Activated T-cell treated with anti-CD3 and anti-CD28 coated beads, Interleukin-2, amount 50 U/mL, for 72 hours (primary cell): ENCODE data around the gene SLC7A6OS. TPM values are rescaled to one million over a fixed set of nuclear protein-coding genes. Genes with fewer than 3 reads are reported as not detected.

Experiments used
- ATAC-seq, 2 donors: fragments of 150-1000 bp; cut with Tn5 transposase; replicated peaks in 1 of 2; 2 replicates each; pipeline ENCODE4 v1.10.0; 2021; ENCODE audit warnings: moderate library complexity in 2 of 2, mild to moderate bottlenecking in 1 of 2
- DNase-seq, 2 donors: peaks; one replicate each; pipeline ENCODE4 v3.0.0; 2021 to 2022; ENCODE audit warnings: mixed read lengths in 1 of 2
- H3K27ac Mint-ChIP-seq: one replicate; pipeline ENCODE4 v1.8.0; 2022; ENCODE audit warnings: mild to moderate bottlenecking, moderate library complexity, mixed read lengths
- H3K27me3 Mint-ChIP-seq: one replicate; pipeline ENCODE4 v1.8.0; 2022; ENCODE audit warnings: low read depth, mixed read lengths
- H3K36me3 Mint-ChIP-seq, 2 donors: one replicate each; pipeline ENCODE4 v1.8.0; 2022; ENCODE audit warnings: mixed read lengths in 2 of 2, mild to moderate bottlenecking in 1 of 2; ENCODE audit not compliant: insufficient read depth in 2 of 2
- H3K4me1 Mint-ChIP-seq: one replicate; pipeline ENCODE4 v1.8.0; 2022; ENCODE audit warnings: low read depth, mixed read lengths
- H3K4me3 Mint-ChIP-seq, 2 donors: one replicate each; pipeline ENCODE4 v1.8.0; 2022; ENCODE audit warnings: mild to moderate bottlenecking in 2 of 2, mixed read lengths in 2 of 2, moderate library complexity in 2 of 2
- H3K9me3 Mint-ChIP-seq, 2 donors: one replicate each; pipeline ENCODE4 v1.8.0; 2022; ENCODE audit warnings: mixed read lengths in 2 of 2
- total RNA-seq, 2 donors: library from RNA; stranded (reverse); gene quantifications; one replicate each; pipeline ENCODE4 v1.2.3, GENCODE V29; 2022

SLC7A6OS gene
- total RNA-seq, 2 donors from 2014 or later = 21.9 to 25.8 TPM

DNA sequence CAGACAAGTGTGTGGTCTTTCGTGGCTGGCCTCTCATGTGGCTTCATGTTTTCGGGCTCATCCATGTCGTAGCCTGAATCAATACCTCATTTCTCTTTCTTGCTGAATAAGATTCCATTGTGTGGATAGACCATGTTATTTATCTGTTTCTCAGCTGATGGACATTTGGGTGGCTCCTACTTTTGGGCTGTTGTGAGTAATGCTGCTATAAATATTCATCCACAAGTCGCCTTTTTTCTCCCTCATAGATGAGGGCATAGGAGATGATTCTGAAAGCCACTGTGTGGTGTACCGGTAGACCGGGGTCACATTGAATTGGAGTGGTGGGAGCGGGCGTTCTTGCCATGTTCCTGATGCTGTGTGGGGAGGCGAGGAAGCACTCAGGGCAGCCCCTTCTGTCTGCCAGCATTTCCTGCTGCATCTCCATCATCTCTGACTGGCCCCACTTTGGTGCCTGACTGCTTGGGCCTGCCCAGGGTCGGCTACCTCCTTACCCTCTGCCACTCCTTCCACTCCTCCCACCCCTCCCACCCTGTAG is 40.1 kb upstream of the SLC7A6OS start:
- ATAC-seq (no peak), DNase-seq (no peak)
- no peak overlapping the region for H3K27ac Mint-ChIP-seq
- H3K9me3 Mint-ChIP-seq = no peaks in the 10 kb centered on the region
- peaks cover 10 to 40% of the 10 kb centered on the region in 2 donors for H3K36me3 Mint-ChIP-seq
- peaks cover 14% of the 10 kb centered on the region for H3K4me1 Mint-ChIP-seq
- H3K4me3 Mint-ChIP-seq = no peak overlapping the region
- H3K27me3 Mint-ChIP-seq = no peaks in the 10 kb centered on the region

DNA sequence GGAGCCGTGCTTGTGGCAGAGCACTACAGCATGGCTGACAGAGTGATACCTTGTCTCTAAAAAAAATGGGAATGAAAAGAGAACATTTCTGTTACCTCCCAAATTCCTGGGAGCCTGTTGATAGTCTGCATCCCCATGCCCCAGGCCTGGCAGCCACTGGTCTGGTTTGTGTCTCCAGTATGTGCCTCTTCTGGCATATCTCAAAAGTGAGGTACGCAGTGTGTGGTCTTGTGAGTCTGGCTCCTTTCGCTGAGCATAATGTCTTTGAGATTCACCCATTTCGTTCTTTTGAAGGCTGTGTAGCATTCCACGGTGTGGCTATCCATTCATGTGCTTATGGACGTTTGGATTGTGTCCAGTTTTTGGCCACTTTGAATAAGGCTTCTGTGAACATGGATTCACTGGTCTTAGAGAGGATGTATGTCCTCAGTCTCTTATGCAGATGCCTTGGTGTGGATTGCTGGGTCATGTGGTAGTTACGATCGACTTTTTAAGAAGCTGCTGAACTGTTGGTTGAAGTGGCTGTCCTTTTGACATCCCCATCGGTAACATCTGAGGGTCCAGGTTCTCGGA is 39.2 kb upstream of the SLC7A6OS start:
- peaks cover 9% of the 10 kb centered on the region for H3K4me1 Mint-ChIP-seq
- H3K27me3 Mint-ChIP-seq = no peaks in the 10 kb centered on the region
- no peak overlapping the region for H3K4me3 Mint-ChIP-seq
- H3K27ac Mint-ChIP-seq = no peak overlapping the region
- peaks cover 6 to 38% of the 10 kb centered on the region in 2 donors for H3K36me3 Mint-ChIP-seq
- no peaks in the 10 kb centered on the region for H3K9me3 Mint-ChIP-seq
- no peak for ATAC-seq
- DNase-seq = no peak

DNA sequence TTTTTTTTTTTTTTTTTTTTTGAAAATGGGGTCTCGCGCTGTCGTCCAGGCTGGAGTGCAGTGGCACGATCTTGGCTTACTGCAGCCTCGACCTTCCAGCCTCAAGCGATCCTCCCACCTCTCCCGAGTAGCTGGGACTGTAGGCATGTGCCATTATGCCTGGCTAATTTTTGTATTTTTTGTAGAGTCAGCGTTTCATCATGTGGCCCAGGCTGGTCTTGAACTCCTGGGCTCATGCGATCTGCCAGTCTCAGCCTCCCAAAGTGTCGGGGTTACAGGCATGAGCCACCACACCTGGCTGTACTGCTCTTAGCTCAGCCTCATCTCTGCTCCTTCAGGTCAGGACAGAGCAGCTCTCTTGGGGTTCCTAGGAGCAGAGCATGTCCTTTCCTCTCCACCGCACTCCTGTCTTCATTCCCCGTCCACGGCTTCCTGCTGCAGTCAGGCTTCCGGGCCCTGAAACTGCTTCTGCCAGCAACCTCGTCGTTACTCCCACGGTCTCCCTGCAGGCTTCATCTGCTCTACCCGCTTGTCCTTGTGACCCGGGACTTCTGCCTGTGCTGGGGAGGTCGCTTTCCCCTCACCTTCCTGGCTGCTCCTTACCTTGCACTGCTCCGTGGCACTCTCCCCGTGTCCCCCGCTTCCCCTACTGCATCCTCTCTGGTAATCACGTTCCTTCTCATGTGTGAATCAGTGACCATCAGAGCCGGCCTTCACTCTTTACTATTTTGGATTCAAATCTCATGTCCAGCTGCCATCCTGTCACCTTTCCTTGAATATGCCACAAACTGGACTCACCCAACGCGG is 38.1 kb upstream of the SLC7A6OS start:
- Mint-ChIP-seq H3K4me3 (no peak overlapping the region), H3K36me3 (peaks cover 7 to 31% of the 10 kb centered on the region in 2 donors), H3K27me3 (no peaks in the 10 kb centered on the region), H3K4me1 (peaks cover 4% of the 10 kb centered on the region), H3K27ac (no peak overlapping the region), H3K9me3 (no peaks in the 10 kb centered on the region)
- ATAC-seq (no peak), DNase-seq (no peak)

DNA sequence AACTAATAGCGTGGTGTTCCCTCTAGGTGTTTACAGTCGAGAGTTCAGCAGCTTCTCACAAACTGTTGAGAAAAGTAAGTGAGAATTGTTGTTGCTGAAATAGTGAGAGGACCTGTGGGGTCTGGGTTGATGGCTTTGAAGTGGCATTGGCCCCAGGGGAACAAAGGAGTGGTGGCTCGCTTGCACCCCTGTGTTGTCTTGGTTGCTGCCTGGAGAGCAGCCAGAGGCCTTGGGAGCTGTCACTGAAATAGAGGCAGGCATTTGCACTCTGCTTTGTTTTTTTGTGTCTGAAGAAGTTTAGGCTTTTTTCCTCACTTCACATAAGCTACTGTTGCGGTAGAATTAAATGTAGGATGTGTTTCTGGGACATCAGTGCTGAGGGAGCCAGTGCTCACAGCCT is 36.9 kb upstream of the SLC7A6OS start:
- Mint-ChIP-seq H3K9me3 (no peaks in the 10 kb centered on the region), H3K4me3 (no peak overlapping the region), H3K36me3 (peaks cover 7 to 31% of the 10 kb centered on the region in 2 donors), H3K27me3 (no peaks in the 10 kb centered on the region), H3K4me1 (peaks cover 4% of the 10 kb centered on the region), H3K27ac (no peak overlapping the region)
- DNase-seq (no peak), ATAC-seq (no peak)

DNA sequence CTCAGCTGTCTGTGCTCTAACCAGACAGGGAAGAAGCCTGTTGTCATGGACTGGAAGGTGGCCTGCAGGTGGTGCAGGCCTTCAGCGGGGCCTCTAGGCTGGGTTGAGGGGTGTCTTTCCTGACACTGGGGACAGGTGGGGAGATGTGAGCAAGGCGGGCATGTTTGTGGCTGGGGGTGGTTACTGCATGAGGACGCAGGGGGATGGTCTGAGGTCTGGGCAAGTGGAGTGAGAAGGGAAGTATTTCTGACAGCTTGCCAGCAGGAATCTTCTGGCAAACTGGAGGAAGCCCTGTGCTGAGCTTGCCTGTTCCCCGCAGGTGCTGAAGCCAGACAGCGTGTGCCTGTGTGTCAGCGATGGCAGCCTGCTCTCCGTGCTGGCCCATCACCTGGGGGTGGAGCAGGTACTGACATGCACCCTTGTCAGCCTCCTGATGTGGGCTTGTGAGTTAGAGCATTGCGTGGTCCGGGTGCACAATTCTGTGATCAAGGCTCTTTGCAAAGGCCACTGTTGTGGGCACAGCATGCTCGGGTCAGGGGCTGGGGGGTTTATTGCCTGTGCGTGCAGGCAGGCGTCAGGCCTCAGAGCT is 36.2 kb upstream of the SLC7A6OS start:
- no peaks in the 10 kb centered on the region for H3K9me3 Mint-ChIP-seq
- H3K36me3 Mint-ChIP-seq = peaks cover 7 to 35% of the 10 kb centered on the region in 2 donors
- H3K4me3 Mint-ChIP-seq = no peak overlapping the region
- DNase-seq = no peak
- no peak overlapping the region for H3K27ac Mint-ChIP-seq
- H3K27me3 Mint-ChIP-seq = no peaks in the 10 kb centered on the region
- H3K4me1 Mint-ChIP-seq = peaks cover 4% of the 10 kb centered on the region
- ATAC-seq = no peak

DNA sequence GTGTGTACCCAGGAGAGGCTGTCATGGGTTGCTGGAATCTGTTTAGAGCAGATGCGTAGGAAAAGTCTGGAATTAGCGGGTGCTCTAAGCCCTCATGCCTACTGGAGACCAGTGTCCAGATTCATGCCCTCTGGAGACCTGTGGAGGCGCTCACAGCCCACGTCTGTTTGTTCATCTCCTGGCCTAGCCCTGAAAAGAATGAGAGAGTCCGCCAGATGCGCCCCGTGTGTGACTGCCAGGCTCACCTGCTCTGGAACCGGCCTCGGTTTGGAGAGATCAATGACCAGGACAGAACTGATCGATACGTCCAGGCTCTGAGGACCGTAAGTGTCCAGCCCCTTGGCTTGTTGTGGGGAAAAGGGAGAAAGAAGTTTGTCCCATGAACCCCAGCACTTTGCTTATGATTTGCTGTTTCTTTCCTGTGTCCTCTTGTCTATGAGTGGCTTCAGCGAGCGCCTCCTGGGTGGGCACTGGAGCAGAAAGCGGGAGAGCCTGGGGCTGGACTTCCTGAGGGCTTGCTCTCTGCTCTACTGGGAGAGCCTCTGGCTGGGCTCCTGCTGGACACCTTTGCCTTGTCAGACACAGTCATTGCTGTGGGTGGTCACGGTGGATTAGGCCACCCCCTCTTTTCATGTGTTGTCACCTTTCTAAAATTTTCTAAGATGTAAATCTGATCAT is 35.4 kb upstream of the SLC7A6OS start:
- Mint-ChIP-seq H3K9me3 (no peaks in the 10 kb centered on the region), H3K27ac (no peak overlapping the region), H3K4me3 (no peak overlapping the region), H3K27me3 (no peaks in the 10 kb centered on the region), H3K4me1 (peaks cover 4% of the 10 kb centered on the region), H3K36me3 (peaks cover 7 to 32% of the 10 kb centered on the region in 2 donors)
- DNase-seq (no peak), ATAC-seq (no peak)

DNA sequence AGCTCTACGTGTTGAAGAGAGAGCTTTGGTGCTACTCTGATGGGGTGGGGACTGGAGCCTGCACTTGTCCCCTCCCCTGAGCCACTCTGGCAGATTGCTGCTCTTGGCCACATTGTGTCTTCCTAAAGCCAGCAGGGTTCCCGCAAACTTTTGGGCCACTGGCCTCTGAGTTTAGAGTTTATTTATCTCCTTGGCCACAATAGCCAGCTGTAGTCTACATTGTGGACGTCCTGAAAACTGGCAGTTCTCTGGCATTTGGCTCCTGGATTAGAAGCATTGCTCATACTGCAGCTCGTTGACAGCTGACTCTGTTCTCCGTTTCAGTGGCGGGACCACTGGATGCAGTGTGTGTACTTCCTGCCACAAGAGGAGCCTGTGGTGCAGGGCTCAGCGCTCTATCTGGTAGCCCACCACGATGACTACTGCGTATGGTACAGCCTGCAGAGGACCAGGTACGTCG is 34.6 kb upstream of the SLC7A6OS start:
- H3K4me3 Mint-ChIP-seq = no peak overlapping the region
- H3K9me3 Mint-ChIP-seq = no peaks in the 10 kb centered on the region
- H3K27me3 Mint-ChIP-seq = no peaks in the 10 kb centered on the region
- no peak overlapping the region for H3K27ac Mint-ChIP-seq
- peaks cover 4% of the 10 kb centered on the region for H3K4me1 Mint-ChIP-seq
- peak; percentile 89 to 95 for ATAC-seq
- peaks cover 10 to 38% of the 10 kb centered on the region in 2 donors for H3K36me3 Mint-ChIP-seq
- peak; percentile 31 to 53 for DNase-seq

DNA sequence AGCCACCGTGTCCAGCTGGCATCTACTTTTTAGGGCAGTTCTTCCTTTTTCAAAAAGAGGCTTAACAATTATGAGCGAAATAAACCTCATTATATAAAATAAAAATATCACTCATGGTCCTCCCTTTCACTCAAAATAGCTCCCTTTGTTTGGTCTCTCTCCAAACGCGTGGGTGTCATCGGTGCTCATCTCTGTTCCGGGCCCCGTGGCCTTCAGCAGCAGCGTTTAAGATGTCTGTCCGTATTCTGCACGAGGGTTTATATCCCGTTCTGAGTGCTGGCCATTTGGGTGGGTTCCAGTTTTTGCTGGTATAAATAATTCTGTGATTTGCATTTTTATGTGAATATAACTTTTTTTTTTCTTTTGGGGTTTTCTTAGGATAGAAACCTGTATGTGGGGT is 33.5 kb upstream of the SLC7A6OS start:
- Mint-ChIP-seq H3K27ac (no peak overlapping the region), H3K36me3 (peaks cover 14 to 37% of the 10 kb centered on the region in 2 donors), H3K27me3 (no peaks in the 10 kb centered on the region), H3K9me3 (no peaks in the 10 kb centered on the region), H3K4me3 (no peak overlapping the region), H3K4me1 (peaks cover 4% of the 10 kb centered on the region)
- DNase-seq = no peak
- ATAC-seq = no peak

DNA sequence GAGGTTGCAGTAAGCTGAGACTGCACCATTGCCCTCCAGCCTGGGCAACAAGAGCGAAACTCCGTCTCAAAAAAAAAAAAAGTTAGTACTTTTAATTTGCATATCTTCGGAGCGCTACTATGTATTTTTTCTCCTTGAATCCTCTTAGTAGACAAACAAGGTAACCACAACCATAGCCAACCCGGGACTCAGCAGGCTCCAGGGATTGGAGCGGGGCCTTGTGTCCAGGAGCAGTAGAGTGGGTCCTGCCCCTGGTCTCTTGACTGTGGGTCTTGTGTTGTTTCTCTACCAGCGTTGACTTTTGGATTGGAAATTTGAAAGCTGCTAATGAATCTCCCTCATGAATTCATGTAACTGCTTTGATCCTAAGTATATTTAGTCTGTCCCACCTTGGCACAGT is 32.4 kb upstream of the SLC7A6OS start:
- no peaks in the 10 kb centered on the region for H3K27me3 Mint-ChIP-seq
- no peaks in the 10 kb centered on the region for H3K9me3 Mint-ChIP-seq
- DNase-seq = no peak
- H3K4me1 Mint-ChIP-seq = peaks cover 4% of the 10 kb centered on the region
- no peak for ATAC-seq
- no peak overlapping the region for H3K4me3 Mint-ChIP-seq
- peaks cover 15 to 32% of the 10 kb centered on the region in 2 donors for H3K36me3 Mint-ChIP-seq
- H3K27ac Mint-ChIP-seq = no peak overlapping the region

DNA sequence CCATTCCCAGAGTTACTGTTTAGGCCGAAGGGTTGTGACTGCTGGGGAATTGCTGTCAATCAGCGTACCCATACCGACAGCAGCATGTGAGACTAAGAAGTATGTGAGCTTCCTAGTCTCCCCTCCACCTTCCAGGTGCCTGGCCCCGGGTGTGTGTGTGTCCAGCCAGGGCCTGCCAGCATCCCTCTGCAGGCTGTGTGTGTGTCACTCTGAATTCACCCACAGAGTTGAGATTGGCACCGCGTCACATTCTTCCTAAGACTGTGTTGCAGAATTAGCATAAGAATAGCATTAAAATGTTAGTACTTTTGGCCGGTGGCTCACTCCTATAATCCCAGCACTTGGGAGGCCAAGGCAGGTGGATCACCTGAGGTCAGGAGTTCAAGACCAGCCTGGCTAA is 31.9 kb upstream of the SLC7A6OS start:
- Mint-ChIP-seq H3K36me3 (peaks cover 18 to 33% of the 10 kb centered on the region in 2 donors), H3K27me3 (no peaks in the 10 kb centered on the region), H3K4me1 (peaks cover 4% of the 10 kb centered on the region), H3K27ac (no peak overlapping the region), H3K9me3 (no peaks in the 10 kb centered on the region), H3K4me3 (no peak overlapping the region)
- no peak for DNase-seq
- no peak for ATAC-seq

DNA sequence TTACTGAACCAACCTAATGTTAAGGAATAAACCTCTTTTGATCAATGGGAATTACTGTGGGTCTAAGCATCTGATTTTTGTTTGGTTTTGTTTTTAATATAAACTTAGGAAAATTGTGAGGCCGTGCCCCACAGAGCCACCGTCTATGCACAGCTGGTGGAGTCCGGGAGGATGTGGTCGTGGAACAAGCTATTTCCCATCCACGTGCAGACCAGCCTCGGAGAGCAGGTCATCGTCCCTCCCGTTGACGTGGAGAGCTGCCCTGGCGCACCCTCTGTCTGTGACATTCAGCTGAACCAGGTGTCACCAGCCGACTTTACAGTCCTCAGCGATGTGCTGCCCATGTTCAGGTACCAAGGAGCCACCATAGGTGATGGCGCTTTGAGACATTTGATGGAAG is 28.5 kb upstream of the SLC7A6OS start:
- Mint-ChIP-seq H3K36me3 (peaks cover 19 to 24% of the 10 kb centered on the region in 2 donors), H3K9me3 (no peaks in the 10 kb centered on the region), H3K27ac (no peak overlapping the region), H3K4me1 (no peaks in the 10 kb centered on the region), H3K4me3 (no peak overlapping the region), H3K27me3 (no peaks in the 10 kb centered on the region)
- DNase-seq (no peak), ATAC-seq (no peak)

DNA sequence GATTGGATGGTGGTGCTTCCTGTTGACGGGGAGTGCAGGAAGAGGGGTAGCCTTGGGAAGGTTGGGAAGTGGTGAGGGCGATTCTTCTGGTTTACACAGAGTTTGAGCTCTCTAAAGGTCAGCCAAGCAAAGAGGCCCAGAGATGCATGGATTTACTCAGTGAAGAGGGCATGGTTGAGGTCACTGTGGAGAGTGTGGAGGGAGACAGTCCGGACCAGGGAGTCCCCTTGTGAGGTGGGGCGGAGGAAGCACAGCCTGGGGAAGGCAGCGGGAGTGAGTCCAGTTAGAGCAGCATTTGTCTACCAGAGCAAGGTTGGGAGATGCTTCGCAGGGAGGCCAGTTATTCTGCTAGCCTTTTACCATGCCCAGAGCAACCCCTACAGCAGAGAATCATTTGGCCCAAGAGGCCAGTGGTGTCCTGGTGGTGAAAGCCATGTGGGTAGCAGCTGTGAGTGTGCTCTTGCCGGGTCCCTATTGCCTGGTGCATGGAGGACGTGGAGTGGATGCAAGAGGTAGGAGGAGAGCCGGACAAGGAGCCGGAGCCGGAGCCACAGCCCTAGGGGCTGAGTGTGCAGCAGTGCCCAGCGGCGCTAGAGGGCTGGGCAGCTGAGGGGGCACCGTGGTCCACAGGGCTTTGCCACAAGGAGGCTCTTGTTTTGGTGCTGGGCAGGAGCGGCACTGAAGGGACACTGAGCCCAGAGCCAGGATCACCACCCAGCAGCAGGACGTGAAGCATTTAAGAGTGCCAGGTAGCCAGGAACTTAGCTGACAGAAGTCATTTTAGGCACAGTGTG is 27.8 kb upstream of the SLC7A6OS start:
- Mint-ChIP-seq H3K4me3 (no peak overlapping the region), H3K27ac (no peak overlapping the region), H3K36me3 (peaks cover 20 to 25% of the 10 kb centered on the region in 2 donors), H3K27me3 (no peaks in the 10 kb centered on the region), H3K4me1 (no peaks in the 10 kb centered on the region), H3K9me3 (no peaks in the 10 kb centered on the region)
- DNase-seq = no peak
- no peak for ATAC-seq
